ENCODE data around the gene SRCIN1. TPM values are rescaled to one million over a fixed set of nuclear protein-coding genes. Genes with fewer than 3 reads are reported as not detected.

Gene SRCIN1
- total RNA-seq, 2 experiments from 2014 or later: 0.72 to 0.73 TPM

DNA sequence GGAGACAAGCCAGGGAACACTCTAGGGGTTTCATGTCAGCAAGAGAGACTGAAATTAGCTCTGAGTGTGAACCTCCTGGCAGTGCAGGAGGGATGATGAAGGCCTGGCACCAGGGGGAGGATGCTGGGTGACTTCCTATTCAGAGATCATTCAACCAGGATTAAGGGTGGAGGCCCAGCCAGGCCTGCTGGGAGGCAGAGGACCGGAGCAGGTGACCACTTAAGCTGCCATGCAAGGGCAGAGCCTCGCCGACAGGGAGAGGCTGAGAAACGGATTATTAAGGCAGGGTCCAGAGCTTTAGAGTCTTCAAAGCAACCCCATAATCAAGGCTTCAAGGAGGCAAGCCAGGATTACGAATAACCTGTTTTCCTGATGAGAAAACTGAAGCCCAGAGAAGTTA, 10.6 kb upstream of the SRCIN1 start:
- POLR2A ChIA-PET: no interaction called here
- H3K9me3 Mint-ChIP-seq (ENCODE audit: low read depth): no peaks in the 10 kb centered on the region
- H3K36me3 Mint-ChIP-seq (ENCODE audit: low read depth): no peaks in the 10 kb centered on the region
- CTCF ChIA-PET: interaction anchor here (0.6 to 0.7 kb wide), 2 partner anchors 64 to 278 kb away, joined by 3 read pairs; no protein-coding TSS in a partner anchor
- no peak overlapping the region for H3K27ac Mint-ChIP-seq
- no peaks in the 10 kb centered on the region for H3K4me1 Mint-ChIP-seq
- no peak overlapping the region for H3K4me3 Mint-ChIP-seq
- intact Hi-C loops (cut with DNase I, micrococcal nuclease): no loop called here
- DNase-seq (no peak), ATAC-seq (no peak)
- peaks cover 18% of the 10 kb centered on the region for H3K27me3 Mint-ChIP-seq

DNA sequence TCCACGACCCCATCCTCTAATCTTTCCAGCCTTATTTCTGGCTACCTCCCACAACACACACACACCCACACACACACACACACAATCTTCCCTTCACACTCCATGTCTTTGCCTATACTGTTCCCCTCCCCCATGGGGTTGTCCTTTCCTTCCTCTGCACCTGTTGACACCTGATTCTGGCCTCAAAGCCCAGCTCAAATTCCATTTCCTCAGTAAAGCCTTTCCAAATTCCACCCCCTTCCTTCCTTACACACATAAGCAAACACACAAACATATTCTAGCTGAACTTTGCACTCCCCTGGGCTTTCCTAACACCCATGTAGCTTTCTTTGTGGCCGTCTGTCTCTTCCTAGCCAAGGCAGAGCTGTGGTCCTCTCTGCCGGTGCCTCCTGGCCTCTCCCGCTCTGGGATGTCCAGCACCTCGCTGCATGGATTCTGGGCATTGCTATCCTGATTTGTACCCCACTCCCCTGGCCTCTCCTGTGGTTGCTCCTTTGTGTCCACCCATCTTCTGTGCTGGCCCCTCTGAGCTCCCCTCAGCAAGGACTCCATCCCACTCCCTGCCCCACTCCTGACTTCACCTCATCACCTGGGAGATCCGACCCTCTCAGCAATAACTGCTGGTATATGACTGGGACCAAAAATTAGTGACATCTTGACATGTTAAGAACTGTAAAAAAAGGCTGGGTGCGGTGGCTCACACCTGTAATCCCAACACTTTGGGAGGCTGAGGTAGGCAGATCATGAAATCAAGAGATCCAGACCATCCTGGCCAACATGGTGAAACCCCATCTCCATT, 8.4 kb upstream of the SRCIN1 start:
- ATAC-seq: no peak
- ChIA-PET POLR2A (no interaction called here), CTCF (no interaction called here)

GRCh38 chr17:38613525-38613980, 7.8 kb upstream of the SRCIN1 start:
- Mint-ChIP-seq H3K4me1 (no peaks in the 10 kb centered on the region), H3K27ac (no peak overlapping the region), H3K9me3 (ENCODE audit: low read depth) (no peaks in the 10 kb centered on the region), H3K36me3 (ENCODE audit: low read depth) (no peaks in the 10 kb centered on the region), H3K27me3 (peaks cover 24% of the 10 kb centered on the region), H3K4me3 (no peak overlapping the region)
- no peak for DNase-seq
- intact Hi-C loops (cut with DNase I, micrococcal nuclease): no loop called here
- ChIA-PET POLR2A (no interaction called here), CTCF (no interaction called here)
- no peak for ATAC-seq

More for the DNA sequence above, 8.4 kb upstream of the SRCIN1 start:
- H3K9me3 Mint-ChIP-seq (ENCODE audit: low read depth): no peaks in the 10 kb centered on the region
- H3K4me1 Mint-ChIP-seq: no peaks in the 10 kb centered on the region
- DNase-seq: no peak
- peaks cover 19% of the 10 kb centered on the region for H3K27me3 Mint-ChIP-seq
- intact Hi-C loops (cut with DNase I, micrococcal nuclease): no loop called here
- H3K36me3 Mint-ChIP-seq (ENCODE audit: low read depth): no peaks in the 10 kb centered on the region
- no peak overlapping the region for H3K4me3 Mint-ChIP-seq
- no peak overlapping the region for H3K27ac Mint-ChIP-seq

GRCh38 chr17:38611872-38612376, 6.2 kb upstream of the SRCIN1 start:
- Mint-ChIP-seq H3K9me3 (ENCODE audit: low read depth) (no peaks in the 10 kb centered on the region), H3K4me3 (no peak overlapping the region), H3K4me1 (peaks cover 3% of the 10 kb centered on the region), H3K36me3 (ENCODE audit: low read depth) (no peaks in the 10 kb centered on the region), H3K27me3 (peaks cover 39% of the 10 kb centered on the region), H3K27ac (no peak overlapping the region)
- ATAC-seq (no peak), DNase-seq (no peak)
- ChIA-PET CTCF (no interaction called here), POLR2A (no interaction called here)
- intact Hi-C loops (cut with DNase I, micrococcal nuclease): no loop called here

GRCh38 chr17:38611070-38611786, 5.5 kb upstream of the SRCIN1 start:
- Mint-ChIP-seq H3K27ac (no peak overlapping the region), H3K4me1 (peaks cover 9% of the 10 kb centered on the region), H3K4me3 (no peak overlapping the region), H3K9me3 (ENCODE audit: low read depth) (no peaks in the 10 kb centered on the region), H3K27me3 (peaks cover 44% of the 10 kb centered on the region), H3K36me3 (ENCODE audit: low read depth) (no peaks in the 10 kb centered on the region)
- intact Hi-C loops (cut with DNase I, micrococcal nuclease): no loop called here
- POLR2A ChIA-PET: no interaction called here
- DNase-seq: no peak
- no peak for ATAC-seq
- CTCF ChIA-PET: interaction anchor here (0.7 kb wide), 1 partner anchor 27 kb away, joined by 3 read pairs; no protein-coding TSS in a partner anchor

- ChIA-PET POLR2A (interaction anchor here (0.5 kb wide), 1 partner anchor 46 kb away, joined by 3 read pairs; no protein-coding TSS in a partner anchor), CTCF (interaction anchor here (1.1 kb wide), 1 partner anchor 11 kb away, joined by 3 read pairs; no protein-coding TSS in a partner anchor)
- DNase-seq: no peak
- no peak overlapping the region for H3K27ac Mint-ChIP-seq
- intact Hi-C loops (cut with DNase I, micrococcal nuclease): loop anchor here (5.0 to 10.0 kb wide), 3 partner anchors 58 to 257 kb away; partner anchors contain the start of genes CISD3 (in 1 of the 2) and SOCS7 (in 1 of the 2)
- no peaks in the 10 kb centered on the region for H3K36me3 Mint-ChIP-seq (ENCODE audit: low read depth)
- no peaks in the 10 kb centered on the region for H3K9me3 Mint-ChIP-seq (ENCODE audit: low read depth)
- H3K27me3 Mint-ChIP-seq: peaks cover 44% of the 10 kb centered on the region
- ATAC-seq: no peak
- no peak overlapping the region for H3K4me3 Mint-ChIP-seq
- peaks cover 9% of the 10 kb centered on the region for H3K4me1 Mint-ChIP-seq
Measured at GRCh38 chr17:38609280-38610031, 3.7 kb upstream of the SRCIN1 start.

DNA sequence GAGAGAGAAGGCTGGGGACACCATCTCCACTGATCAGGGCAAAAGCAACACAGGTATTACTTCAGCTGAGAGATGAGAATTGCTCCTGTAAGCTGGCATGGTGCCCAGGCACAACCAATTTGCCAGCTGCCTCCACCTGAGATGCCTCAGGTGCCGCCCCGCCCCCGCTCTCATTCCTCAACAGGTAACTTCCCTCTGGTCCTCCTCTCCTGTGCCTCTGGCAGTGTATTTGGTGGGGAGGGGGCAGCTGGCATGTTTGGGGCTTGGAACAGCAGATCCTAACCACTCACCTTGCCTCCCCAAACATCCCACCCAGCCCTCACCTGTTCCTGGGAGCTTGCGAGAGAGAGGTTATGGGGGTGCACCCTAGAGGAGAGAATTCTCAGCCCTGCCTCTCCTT, 2.9 kb upstream of the SRCIN1 start:
- CTCF ChIA-PET: interaction anchor here (0.7 to 2.5 kb wide), 7 partner anchors 11 to 213 kb away, joined by 3 to 27 read pairs (median 7); no protein-coding TSS in a partner anchor
- DNase-seq (no peak), ATAC-seq (no peak)
- POLR2A ChIA-PET: no interaction called here
- peaks cover 9% of the 10 kb centered on the region for H3K4me1 Mint-ChIP-seq
- no peaks in the 10 kb centered on the region for H3K9me3 Mint-ChIP-seq (ENCODE audit: low read depth)
- no peak overlapping the region for H3K27ac Mint-ChIP-seq
- H3K27me3 Mint-ChIP-seq: peaks cover 43% of the 10 kb centered on the region
- intact Hi-C loops (cut with DNase I, micrococcal nuclease): loop anchor here (5.0 to 10.0 kb wide), 3 partner anchors 59 to 256 kb away; partner anchors contain the start of genes CISD3 (in 1 of the 2) and SOCS7 (in 1 of the 2)
- H3K4me3 Mint-ChIP-seq: no peak overlapping the region
- H3K36me3 Mint-ChIP-seq (ENCODE audit: low read depth): no peaks in the 10 kb centered on the region

- ChIA-PET POLR2A (interaction anchor here (0.6 kb wide), 1 partner anchor 95 kb away, joined by 3 read pairs; no protein-coding TSS in a partner anchor), CTCF (interaction anchor here (0.6 to 2.8 kb wide), 10 partner anchors 8 to 198 kb away, joined by 3 to 27 read pairs (median 4); no protein-coding TSS in a partner anchor)
- Mint-ChIP-seq H3K27me3 (peaks cover 56% of the 10 kb centered on the region), H3K4me3 (peak overlapping the region; percentile 66), H3K9me3 (ENCODE audit: low read depth) (no peaks in the 10 kb centered on the region), H3K4me1 (peaks cover 9% of the 10 kb centered on the region), H3K27ac (no peak overlapping the region), H3K36me3 (ENCODE audit: low read depth) (no peaks in the 10 kb centered on the region)
- intact Hi-C loops (cut with DNase I, micrococcal nuclease): loop anchor here (1.0 to 10.0 kb wide), 9 partner anchors 49 to 255 kb away; partner anchors contain the start of genes CISD3 (in 2 of the 2), EPOP (in 1 of the 2), PSMB3 (in 1 of the 2) and SOCS7 (in 1 of the 2)
- DNase-seq (no peak), ATAC-seq (no peak)
Measured at GRCh38 chr17:38606646-38607611, 1.2 kb upstream of the SRCIN1 start.

DNA sequence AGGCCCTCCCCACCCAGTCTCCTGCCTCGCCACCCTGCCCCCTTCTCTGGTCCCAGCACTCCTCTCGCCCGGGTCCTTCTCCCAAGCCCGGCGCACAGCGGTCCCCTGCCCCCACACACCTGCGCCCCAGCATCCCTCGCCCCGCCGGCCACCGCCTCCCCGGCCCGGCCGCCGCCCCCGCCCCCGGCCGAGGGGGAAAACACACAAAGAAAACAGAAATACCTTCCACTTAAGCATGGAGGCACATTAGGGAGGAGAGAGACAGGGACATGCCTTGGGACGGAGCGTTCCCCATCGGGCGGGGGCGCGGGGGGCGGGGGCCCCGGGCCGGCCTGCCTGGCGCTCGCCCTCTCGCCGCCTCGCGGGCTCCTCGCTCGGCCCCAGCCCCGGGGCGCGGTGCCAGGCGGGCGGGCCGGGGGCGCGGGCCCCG, 326 bp downstream of the SRCIN1 start:
- ChIA-PET CTCF (interaction anchor here (0.8 to 2.8 kb wide), 5 partner anchors 18 to 66 kb away, joined by 3 to 8 read pairs (median 4); no protein-coding TSS in a partner anchor), POLR2A (no interaction called here)
- H3K4me3 Mint-ChIP-seq: peak overlapping the region; percentile 66
- intact Hi-C loops (cut with DNase I, micrococcal nuclease): loop anchor here (2.0 to 10.0 kb wide), 4 partner anchors 47 to 253 kb away; partner anchors contain the start of genes CISD3 (in 1 of the 2) and SOCS7 (in 1 of the 2)
- H3K36me3 Mint-ChIP-seq (ENCODE audit: low read depth): no peaks in the 10 kb centered on the region
- no peak for DNase-seq
- peaks cover 16% of the 10 kb centered on the region for H3K4me1 Mint-ChIP-seq
- no peak overlapping the region for H3K27ac Mint-ChIP-seq
- no peaks in the 10 kb centered on the region for H3K9me3 Mint-ChIP-seq (ENCODE audit: low read depth)
- H3K27me3 Mint-ChIP-seq: peaks cover 61% of the 10 kb centered on the region
- no peak for ATAC-seq
